Measurements from ENCODE around the gene BCOR.

The BCOR gene

DNA sequence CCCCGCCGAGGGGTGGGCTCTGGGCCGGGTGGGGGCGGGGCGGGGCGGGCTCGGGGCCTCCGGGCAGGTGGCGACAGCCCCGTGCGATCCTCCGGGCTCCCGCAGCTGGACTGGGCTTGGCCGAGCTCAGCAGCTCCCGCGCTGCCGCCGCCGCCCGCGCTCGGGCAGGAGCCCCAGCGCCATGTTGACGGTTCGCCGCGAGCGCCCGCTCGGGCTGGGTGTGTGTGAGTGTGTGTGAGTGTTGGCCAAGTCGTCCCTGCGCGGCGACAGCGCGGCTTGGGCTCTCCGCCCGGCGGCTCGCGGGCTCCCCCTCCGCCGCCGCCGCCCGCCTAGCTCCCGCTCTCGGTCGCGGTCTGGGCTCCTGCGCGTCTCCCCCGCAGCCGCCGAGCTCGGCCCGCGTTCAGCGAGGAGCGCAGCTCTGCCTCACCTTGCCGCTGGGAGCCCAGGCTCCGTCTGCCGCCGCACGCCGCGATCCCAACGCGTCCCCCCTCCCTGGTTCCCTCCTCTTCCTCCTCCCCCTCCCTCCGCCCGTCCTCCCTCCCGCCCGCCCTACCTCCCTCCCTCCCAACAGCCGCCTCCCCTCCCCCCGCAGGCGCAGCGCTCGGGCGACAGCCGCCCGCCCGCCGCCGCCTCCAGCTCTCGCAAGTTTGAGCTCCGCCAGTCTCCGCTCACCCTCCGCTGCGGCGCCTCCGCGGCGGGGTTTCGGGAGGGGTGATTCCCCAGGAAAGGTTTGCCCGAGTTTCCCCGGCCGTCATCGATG is at the start of gene BCOR:
BCOR (minus strand) TSS at position 455 of the 760 bp plus-strand sequence. CDS start 20,029 bp downstream, outside the sequence.
- no peak within 1 kb of the TSS for H2AFZ ChIP-seq (ENCODE audit: low read depth, low read length)
- H3K27me3 ChIP-seq (ENCODE audit: insufficient read depth, low read length), result no peaks in the 10 kb centered on the region

DNA sequence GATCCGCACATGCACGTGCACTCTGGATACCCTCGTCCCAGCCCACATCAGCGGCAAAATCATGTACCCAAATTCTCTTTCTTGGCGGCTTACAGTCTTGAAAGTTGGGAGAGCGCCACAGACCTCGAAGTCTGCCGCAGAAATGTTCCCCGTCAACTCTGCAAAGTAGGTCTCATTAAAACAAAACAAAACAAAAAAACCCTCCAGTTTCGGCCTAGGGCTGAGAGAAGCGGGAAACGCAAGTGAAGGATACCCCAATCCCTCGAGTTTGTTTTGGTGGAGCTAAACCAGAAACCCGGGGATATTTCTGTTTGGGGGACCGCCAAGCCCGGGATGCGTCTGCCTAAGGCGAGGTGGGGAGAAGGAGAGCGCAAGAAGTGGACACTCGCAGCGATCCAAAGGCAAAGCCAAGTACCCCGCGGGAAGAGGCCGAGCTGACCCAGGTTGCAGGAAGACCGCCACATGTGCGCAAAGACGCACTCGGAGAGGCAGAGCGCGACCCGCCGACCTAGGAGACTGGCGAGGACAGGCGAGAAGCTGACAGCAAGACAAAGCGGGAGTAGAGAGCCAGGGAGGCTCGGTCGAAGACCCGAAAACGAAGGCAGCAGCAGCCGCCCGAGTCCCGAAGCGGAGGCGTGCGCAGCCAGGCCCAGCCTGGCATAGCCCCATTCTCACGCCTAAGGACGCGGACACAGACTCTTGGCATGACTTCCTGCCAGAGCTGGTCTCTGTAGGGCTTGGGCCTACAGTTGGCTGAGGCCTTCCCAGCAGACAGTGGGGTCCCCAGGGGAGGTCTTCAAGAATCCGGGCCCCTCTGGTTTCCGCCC is 49.6 kb upstream of the BCOR start:
- Histone ChIP-seq H3K27me3 (ENCODE audit: insufficient read depth, low read length) (peaks cover 4% of the 10 kb centered on the region), H3K4me1 (ENCODE audit: insufficient read depth, low read length) (peaks cover 13% of the 10 kb centered on the region), H2AFZ (ENCODE audit: low read depth, low read length) (no peak overlapping the region), H3K9me3 (ENCODE audit: low read length) (no peaks in the 10 kb centered on the region), H3K36me3 (ENCODE audit: insufficient read depth, low read length) (no peaks in the 10 kb centered on the region), H3K4me3 (ENCODE audit: low read length) (no peak overlapping the region)

More for the DNA sequence above, at the start of gene BCOR:
- Histone ChIP-seq H3K4me1 (ENCODE audit: insufficient read depth, low read length) (peaks cover 26% of the 10 kb centered on the region), H3K36me3 (ENCODE audit: insufficient read depth, low read length) (no peaks in the 10 kb centered on the region), H3K9me3 (ENCODE audit: low read length) (no peaks in the 10 kb centered on the region), H3K4me3 (ENCODE audit: low read length) (peak within 1 kb of the TSS; percentile 56)

DNA sequence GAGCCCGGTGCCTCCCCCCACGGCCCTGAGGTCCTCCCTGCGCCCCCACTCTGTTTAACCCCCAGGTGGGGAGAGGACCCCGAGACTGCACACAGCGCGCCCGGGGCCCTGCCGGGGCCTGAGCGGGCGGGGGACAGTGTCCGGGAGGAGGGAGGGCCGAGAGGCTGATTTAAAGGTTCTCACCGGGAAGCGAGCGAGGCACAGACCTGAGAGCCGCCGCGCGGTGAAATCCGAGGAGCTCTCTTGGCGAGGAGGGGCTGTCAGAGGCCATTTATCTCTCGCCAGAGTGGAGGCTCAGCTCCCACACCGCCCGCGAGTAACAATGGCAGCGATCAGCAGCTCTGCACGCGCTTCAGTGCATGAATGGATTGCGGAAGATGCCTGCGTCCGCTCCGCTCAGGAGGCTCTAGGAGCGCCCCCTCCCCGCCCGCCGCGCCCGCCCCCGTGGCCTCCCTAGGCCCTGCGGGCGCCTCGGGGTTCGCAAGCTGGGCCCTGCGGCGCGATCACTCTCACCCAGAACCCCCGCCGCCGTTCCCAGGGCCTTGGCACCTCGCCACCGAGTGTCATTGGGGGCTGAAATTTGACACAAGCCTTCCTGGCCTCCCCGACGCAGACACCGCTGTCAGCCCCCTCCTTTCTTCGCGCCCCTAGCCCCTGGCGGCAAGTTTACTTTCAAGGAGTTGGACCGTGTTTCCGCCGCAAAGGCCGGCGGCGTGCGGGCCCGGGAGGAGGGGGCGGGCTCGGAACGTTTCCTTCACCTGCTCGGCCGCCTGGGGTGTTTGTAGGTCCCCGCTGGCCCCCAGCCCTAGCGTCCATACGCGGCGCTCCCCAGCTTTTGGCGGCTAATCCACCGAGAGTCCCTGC is 48.7 kb upstream of the BCOR start:
- no peaks in the 10 kb centered on the region for H3K9me3 ChIP-seq (ENCODE audit: low read length)
- H3K4me1 ChIP-seq (ENCODE audit: insufficient read depth, low read length), result peaks cover 13% of the 10 kb centered on the region
- H3K27me3 ChIP-seq (ENCODE audit: insufficient read depth, low read length), result peaks cover 7% of the 10 kb centered on the region
- no peaks in the 10 kb centered on the region for H3K36me3 ChIP-seq (ENCODE audit: insufficient read depth, low read length)
- H2AFZ ChIP-seq (ENCODE audit: low read depth, low read length), result no peak overlapping the region
- H3K4me3 ChIP-seq (ENCODE audit: low read length), result peak overlapping the region; percentile 46

DNA sequence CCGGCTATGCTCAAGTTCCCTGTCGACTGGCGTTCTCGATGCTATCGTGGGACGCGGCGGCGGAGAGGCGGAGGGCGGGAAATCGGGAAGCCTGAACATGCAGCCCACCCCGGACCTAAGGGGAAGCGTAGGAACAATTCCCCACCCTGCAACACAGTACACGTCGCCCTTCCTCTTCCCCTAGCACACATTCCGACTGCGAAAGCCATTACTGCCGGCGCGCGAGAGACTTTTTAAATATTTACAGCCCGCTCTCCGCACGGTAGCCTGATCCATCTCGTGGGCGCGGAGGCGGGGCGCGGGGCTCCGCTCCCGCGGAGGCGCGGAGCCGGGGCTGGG is 48.1 kb upstream of the BCOR start:
- Histone ChIP-seq H3K9me3 (ENCODE audit: low read length) (no peaks in the 10 kb centered on the region), H2AFZ (ENCODE audit: low read depth, low read length) (no peak overlapping the region), H3K4me3 (ENCODE audit: low read length) (peak overlapping the region; percentile 46), H3K36me3 (ENCODE audit: insufficient read depth, low read length) (no peaks in the 10 kb centered on the region), H3K27me3 (ENCODE audit: insufficient read depth, low read length) (peaks cover 8% of the 10 kb centered on the region), H3K4me1 (ENCODE audit: insufficient read depth, low read length) (peaks cover 13% of the 10 kb centered on the region)

DNA sequence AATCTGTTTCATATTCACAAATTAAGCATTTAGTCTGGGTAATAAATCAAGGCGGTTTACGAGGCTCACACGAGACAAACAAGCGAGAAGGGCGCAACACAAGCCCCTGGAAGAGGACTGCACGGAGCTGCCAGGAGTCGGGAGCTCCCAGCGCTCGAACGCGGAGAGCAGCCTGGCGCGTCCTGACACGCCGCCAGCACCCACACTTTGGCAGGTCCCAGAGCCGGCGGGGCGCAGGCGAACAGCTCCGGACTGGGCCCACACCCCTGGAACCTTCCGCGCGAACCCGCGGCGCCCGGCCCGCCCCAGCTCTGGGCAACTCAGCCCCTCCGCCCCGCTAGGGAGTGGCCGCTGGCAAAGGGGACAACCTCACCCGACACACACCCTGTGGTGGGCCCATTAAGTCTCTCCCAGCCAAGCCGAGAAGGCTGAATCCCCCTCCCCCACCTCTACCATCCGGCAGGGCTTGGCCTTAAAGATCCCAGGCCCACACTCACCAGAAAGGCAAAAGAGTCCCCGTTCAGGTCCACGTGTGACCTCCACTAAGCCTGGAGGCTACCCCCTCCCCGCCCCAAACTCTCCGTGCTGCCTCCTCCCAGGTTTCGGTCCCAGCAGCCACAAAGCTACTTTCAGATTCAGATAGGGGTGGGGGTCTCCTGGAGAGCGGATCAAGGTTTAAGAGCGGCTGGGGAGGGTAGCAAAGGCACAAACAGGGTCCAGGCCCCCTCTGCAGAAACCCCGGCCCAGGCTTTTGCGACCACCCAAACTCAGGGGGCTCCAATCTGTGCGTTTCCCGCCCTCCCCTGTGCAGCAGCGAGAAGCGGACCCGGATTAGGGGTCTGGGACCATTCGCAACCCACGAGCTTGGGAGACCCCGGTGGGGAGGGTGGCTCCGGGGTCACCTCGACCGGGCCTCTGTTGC is 47.5 kb upstream of the BCOR start:
- Histone ChIP-seq H3K4me1 (ENCODE audit: insufficient read depth, low read length) (peaks cover 13% of the 10 kb centered on the region), H3K36me3 (ENCODE audit: insufficient read depth, low read length) (no peaks in the 10 kb centered on the region), H2AFZ (ENCODE audit: low read depth, low read length) (no peak overlapping the region), H3K9me3 (ENCODE audit: low read length) (no peaks in the 10 kb centered on the region), H3K27me3 (ENCODE audit: insufficient read depth, low read length) (peaks cover 8% of the 10 kb centered on the region), H3K4me3 (ENCODE audit: low read length) (peak overlapping the region; percentile 46)

DNA sequence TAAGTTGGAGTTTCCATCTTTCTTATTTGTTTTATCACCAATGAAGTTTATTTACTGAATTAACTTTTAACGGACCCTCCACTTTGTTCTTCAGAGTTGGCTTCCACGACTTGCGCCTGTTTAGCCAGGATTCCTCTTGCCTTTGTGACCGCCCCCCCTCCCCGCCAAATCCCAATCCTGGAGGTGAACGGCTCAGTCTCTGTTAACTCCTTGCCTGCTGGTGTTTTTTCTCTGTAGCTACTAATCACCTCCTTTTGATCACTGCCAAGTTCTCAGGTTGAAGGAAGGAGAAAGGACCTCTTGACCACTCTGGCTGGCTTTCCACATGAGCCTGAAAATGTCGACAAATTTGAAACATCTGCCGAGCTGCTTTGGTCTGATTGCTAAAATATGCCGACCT is 46.8 kb upstream of the BCOR start:
- peaks cover 4% of the 10 kb centered on the region for H3K27me3 ChIP-seq (ENCODE audit: insufficient read depth, low read length)
- H3K4me3 ChIP-seq (ENCODE audit: low read length), result peak overlapping the region; percentile 46
- no peaks in the 10 kb centered on the region for H3K9me3 ChIP-seq (ENCODE audit: low read length)
- H3K4me1 ChIP-seq (ENCODE audit: insufficient read depth, low read length), result peaks cover 13% of the 10 kb centered on the region
- H3K36me3 ChIP-seq (ENCODE audit: insufficient read depth, low read length), result no peaks in the 10 kb centered on the region
- no peak overlapping the region for H2AFZ ChIP-seq (ENCODE audit: low read depth, low read length)

DNA sequence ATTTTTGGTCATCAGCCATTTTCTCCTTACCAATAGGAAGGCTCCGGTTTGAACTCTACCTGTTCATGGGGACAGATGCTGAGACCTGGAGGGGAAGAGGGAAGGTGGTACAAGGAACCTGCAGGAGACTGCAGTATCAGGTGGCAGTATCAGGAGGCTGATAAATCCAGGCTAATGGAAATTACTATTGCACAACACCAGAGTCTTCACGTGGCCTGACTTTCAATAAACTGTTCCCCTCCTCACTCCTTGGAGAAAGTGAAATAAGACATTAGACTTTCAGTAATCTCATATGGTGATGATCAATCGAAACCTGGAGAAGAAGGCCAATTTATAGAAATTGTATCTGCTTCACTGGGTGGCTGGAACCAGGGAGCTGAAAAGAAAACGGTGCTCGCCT is 46.2 kb upstream of the BCOR start:
- Histone ChIP-seq H3K9me3 (ENCODE audit: low read length) (no peaks in the 10 kb centered on the region), H3K36me3 (ENCODE audit: insufficient read depth, low read length) (no peaks in the 10 kb centered on the region), H3K4me1 (ENCODE audit: insufficient read depth, low read length) (peaks cover 8% of the 10 kb centered on the region), H3K4me3 (ENCODE audit: low read length) (no peak overlapping the region), H3K27me3 (ENCODE audit: insufficient read depth, low read length) (peaks cover 4% of the 10 kb centered on the region), H2AFZ (ENCODE audit: low read depth, low read length) (no peak overlapping the region)

DNA sequence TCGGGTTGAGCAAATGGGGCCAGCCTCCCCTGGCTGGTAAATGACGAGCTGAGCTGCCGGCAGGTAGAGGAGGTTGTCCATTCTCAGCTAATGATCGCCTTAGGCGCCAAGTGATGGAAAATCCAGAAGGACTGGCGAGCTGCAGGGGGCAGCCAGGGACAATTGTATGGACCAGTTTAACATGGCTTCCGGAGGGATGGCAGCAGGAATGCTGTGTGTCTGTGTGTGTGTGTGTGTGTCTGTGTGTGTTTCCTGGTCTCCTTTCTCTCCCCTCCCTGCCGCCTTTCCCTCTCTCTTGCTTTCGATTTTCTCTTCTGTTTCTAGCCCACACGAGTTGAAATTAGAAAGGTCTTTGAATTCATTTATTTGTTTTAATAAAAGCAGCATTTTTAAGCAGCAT is 45.2 kb upstream of the BCOR start:
- peaks cover 4% of the 10 kb centered on the region for H3K27me3 ChIP-seq (ENCODE audit: insufficient read depth, low read length)
- H3K9me3 ChIP-seq (ENCODE audit: low read length), result no peaks in the 10 kb centered on the region
- H3K4me1 ChIP-seq (ENCODE audit: insufficient read depth, low read length), result no peaks in the 10 kb centered on the region
- no peak overlapping the region for H3K4me3 ChIP-seq (ENCODE audit: low read length)
- no peaks in the 10 kb centered on the region for H3K36me3 ChIP-seq (ENCODE audit: insufficient read depth, low read length)
- no peak overlapping the region for H2AFZ ChIP-seq (ENCODE audit: low read depth, low read length)

DNA sequence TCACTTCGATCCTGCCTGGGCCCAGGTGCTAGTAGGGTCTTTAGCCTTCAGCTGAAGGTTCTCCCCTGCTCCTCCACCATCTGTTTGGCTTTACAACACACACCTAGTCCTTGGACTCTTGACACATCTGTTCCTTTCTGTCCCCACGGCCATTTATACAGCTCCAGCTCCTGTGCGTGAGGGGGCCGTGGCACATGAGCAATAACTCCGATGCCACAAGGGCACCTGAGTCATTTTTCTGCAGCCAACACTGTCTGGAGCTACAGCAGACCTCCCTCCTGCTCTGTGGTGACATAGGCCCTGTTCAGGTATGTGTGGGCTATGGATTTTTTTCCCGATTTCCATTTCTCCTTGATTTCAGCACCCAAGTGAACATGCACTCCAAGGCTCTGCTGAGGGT is 44.7 kb upstream of the BCOR start:
- Histone ChIP-seq H3K36me3 (ENCODE audit: insufficient read depth, low read length) (no peaks in the 10 kb centered on the region), H2AFZ (ENCODE audit: low read depth, low read length) (no peak overlapping the region), H3K4me3 (ENCODE audit: low read length) (no peak overlapping the region), H3K27me3 (ENCODE audit: insufficient read depth, low read length) (peaks cover 4% of the 10 kb centered on the region), H3K9me3 (ENCODE audit: low read length) (no peaks in the 10 kb centered on the region), H3K4me1 (ENCODE audit: insufficient read depth, low read length) (no peaks in the 10 kb centered on the region)

DNA sequence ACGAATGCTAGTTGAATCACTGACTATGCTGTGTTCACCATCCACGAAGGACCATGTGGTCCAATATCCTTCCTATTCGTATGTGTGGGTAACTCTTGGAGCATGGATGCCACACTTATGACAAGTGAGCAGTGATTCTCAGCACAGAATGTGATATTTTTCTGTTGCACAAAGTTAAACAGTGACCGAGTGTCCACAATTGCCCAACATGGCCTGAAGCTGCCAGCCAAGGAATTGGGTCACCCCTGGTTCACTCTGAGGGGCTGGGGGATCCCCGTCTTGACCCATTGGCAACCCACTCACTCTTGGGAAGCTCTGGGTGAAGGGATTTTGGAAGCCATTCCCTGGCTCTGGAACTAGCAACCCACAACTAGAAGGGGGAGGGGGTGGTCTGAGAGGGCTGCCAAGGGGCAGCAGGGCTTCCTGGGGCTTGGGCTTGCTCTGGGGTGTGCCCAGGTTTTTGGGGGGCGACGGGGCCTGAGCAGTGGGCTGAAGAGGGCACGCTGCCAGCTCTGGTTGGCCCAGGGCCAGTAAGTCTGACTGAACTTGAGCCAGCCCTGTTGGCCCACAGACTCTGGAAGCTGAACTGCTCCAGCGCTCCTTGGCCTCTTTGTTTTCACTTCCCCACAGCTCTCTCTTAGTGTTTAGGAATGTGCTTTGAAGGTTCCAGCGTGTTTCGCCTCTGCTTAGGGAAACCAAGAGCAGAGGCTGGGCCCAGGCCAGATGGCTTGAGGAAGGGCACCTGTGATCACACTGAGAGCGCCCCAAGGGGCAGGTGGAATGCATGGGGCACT is 43.1 kb upstream of the BCOR start:
- peaks cover 6% of the 10 kb centered on the region for H3K27me3 ChIP-seq (ENCODE audit: insufficient read depth, low read length)
- no peak overlapping the region for H2AFZ ChIP-seq (ENCODE audit: low read depth, low read length)
- no peaks in the 10 kb centered on the region for H3K9me3 ChIP-seq (ENCODE audit: low read length)
- no peaks in the 10 kb centered on the region for H3K36me3 ChIP-seq (ENCODE audit: insufficient read depth, low read length)
- H3K4me1 ChIP-seq (ENCODE audit: insufficient read depth, low read length), result no peaks in the 10 kb centered on the region
- H3K4me3 ChIP-seq (ENCODE audit: low read length), result no peak overlapping the region

DNA sequence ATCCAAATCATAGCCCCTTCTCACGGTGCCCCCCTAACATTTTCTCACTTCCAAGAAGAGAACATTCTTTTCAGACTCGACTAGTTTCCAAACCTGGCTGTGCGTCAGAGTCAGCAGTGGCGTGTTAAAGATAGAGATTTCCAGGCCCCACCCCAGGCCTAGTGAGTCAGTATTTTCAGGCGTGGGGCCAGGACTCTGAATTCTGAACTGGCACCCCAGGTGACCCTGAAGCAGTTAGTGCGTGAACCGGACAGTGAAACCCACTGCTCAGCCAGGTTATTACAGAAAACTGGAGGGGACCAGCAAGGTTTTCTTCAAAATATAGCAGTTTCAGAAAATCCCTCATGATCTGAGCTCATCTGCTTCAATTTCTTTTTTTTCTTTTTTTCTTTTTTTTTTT is 35.0 kb upstream of the BCOR start:
- no peaks in the 10 kb centered on the region for H3K4me1 ChIP-seq (ENCODE audit: insufficient read depth, low read length)
- no peak overlapping the region for H2AFZ ChIP-seq (ENCODE audit: low read depth, low read length)
- H3K4me3 ChIP-seq (ENCODE audit: low read length), result no peak overlapping the region
- H3K27me3 ChIP-seq (ENCODE audit: insufficient read depth, low read length), result peaks cover 6% of the 10 kb centered on the region
- H3K36me3 ChIP-seq (ENCODE audit: insufficient read depth, low read length), result no peaks in the 10 kb centered on the region
- no peaks in the 10 kb centered on the region for H3K9me3 ChIP-seq (ENCODE audit: low read length)

All from neuron (in vitro differentiated cells).